ENCODE data around the gene ZBTB40. TPM values are rescaled to one million over a fixed set of nuclear protein-coding genes. Genes with fewer than 3 reads are reported as not detected.

ZBTB40 gene
- total RNA-seq, 1 experiment from 2014 or later = 11.4 TPM

GRCh38 chr1:22556391-22557104, 104.9 kb downstream of the ZBTB40 start:
- DNase-seq (ENCODE audit: low read depth) = no peak

DNA sequence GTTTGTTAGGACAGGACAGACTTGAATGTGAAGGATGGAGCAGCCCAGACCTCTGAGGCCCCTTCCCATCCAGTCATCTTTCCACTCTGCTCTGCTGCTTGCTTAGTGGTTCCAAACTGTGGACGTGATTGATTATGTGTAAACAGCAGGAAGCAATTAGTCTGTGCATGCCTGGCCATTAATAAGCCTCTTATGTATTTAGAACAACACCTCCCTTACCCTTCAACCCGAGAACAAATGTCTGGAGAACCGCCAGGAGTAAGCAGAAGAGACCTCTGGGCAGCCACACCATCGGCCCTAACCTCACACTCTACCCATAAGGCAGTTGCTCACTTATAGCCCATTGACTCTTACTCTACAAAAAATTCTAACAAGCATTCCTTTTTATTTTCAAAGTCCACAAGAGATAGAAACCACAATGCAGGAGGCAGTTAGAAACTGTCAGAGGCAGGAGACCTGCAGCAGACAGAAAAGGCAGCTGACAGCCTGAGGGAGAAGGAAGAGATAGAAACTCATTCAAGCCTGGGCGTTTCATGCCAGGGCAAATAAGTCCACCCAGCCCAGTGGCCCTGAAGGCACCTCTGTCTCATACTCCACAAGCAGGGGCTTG, 105.8 kb downstream of the ZBTB40 start:
- DNase-seq (ENCODE audit: low read depth) = peak; percentile 30

- DNase-seq (ENCODE audit: low read depth) = no peak
Observed at GRCh38 chr1:22562584-22563583, 111.2 kb downstream of the ZBTB40 start, which contains the start of gene EPHA8. TSS of gene EPHA8 (plus strand) at chr1:22563489. CDS start at chr1:22563636, 147 bp downstream.

DNA sequence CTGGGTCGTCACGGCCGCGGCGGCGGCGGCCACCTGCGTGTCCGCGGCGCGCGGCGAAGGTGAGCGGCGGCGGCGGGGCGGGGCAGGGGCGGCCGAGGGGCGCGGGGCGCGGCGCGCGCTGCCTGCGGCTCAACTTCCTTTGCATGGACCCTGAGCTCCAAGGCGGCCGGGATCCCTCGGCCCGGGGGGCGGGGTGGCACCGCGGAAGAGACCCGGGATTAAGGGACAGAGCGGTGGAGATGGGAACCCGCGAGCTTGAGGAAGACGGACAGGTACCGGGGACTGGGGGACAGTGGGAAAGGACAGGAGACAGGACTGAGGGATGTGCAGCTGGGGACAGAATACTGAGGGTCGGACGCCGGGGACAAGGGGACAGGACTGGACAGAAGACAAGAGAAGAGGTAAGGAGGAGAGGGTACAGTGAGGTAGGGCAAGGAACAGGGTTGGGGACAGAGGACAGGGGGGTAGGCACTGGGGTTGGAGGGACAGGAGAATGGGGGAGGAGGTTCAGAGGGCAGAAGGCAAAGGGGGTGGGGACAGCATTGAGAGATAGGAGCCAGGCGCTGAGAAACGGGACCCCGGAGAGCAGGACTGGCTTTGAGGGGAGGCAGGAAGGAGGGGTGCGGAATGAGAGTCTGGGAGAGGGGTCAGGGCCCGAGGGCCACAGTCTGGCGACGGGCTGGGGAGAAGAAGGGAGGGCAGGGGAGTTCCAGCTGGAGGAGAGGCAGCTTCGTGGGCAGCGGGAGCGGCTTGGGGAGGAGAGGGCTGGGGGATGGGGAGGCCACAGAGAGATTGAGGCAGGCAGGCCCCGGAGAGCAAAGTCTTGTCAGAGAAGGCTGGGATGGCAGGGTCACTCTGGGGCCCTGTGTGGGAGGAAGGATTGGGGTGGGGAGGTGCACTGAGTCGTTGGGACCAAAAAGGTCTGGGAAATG, 112.3 kb downstream of the ZBTB40 start:
- no peak for DNase-seq (ENCODE audit: low read depth)

DNA sequence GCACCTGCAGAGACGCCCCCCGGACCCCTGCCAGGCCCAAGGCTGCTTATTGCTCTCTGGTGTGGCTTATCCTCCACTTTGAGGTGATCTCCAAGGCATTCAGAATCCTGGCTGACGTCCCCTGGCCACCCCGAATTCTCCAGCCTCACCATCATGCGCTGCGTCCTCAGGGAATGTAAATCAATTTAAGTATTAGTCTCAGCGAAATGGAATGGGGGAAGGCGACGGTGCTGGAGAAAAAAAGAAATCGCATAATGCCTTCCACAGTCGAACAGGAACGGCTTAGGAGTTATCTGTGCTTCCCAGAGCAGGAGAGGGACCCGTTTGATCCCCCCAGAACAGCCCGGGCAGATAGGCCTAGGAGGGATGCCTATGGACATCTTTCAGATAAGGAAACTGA, 114.5 kb downstream of the ZBTB40 start:
- DNase-seq (ENCODE audit: low read depth) = no peak

DNA sequence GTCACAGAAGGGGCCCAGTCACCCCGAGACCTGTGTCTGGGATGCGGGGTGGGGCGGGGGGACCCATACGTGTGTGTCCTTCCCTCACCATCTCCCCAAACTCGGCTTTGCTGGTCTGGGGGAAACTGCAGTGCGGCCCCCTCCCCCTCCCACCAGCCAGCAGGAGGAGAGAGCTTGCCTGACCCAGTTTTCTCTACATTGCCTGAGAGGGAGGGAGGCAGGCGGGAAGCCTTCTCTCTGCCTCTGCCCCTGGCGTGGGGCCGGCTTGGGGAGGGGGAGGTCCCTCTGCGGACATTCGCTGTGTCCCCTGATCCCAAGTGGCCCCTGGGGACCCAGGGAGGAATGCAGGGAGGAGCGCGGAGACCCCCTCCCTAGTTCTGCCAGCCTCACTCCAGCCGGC, 115.5 kb downstream of the ZBTB40 start:
- DNase-seq (ENCODE audit: low read depth) = no peak

DNA sequence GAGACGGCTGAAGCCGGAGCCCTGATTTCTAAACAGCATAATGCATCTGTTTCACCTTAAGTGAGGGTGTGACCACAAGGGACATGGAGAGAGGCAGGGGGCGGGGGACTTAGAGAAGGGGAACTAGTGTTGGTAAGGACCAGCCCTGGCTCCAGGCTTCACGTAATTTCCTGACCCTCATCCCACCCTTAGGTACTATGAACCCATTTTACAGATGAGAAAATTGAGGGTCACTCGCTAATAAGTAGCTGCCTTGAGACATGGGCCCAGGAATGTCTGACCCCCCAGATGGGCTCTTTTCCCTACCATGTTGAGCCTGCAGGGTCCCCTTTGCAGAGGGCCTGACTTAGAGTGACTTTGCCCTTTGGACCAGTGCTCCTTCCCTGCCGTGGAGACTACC, 116.3 kb downstream of the ZBTB40 start:
- no peak for DNase-seq (ENCODE audit: low read depth)

- DNase-seq (ENCODE audit: low read depth) = no peak
Observed at GRCh38 chr1:22569269-22569668, 117.6 kb downstream of the ZBTB40 start.

DNA sequence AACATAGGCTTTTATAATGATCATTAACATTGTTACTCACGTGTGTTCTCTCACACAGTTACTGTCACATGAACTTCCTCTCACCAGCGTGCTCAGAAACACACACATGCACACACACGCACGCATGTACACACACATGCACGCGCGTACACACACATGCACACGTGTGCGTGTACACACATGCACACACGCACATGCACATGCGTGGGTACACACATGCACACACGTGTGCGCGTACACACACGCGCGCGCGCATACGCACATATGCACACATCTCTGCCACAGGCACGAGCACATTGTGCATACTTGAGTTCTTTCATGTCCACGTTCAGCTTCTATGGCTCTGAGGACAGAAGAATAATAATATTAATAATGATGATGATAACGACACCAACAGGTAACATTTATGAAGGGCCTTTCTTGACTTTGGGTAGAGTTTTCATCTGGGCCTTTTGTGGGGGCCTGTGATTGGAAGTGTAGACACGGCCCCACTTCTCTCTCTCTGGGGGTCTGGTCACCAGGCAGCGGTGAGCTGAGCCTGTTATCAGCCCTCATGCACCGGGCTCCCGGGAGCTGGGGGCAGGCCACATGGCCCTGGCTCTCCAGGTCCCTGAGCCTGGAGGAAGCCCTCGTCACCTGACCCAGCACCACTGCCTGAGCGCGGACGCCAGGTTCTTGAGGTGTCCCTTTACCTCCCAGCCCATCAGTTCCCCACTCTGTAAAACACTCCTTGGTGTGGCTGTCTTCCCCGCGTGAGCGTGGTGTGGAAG, 118.7 kb downstream of the ZBTB40 start:
- DNase-seq (ENCODE audit: low read depth) = no peak

- DNase-seq (ENCODE audit: low read depth) = no peak
Observed at GRCh38 chr1:22572818-22573217, 121.2 kb downstream of the ZBTB40 start.

DNA sequence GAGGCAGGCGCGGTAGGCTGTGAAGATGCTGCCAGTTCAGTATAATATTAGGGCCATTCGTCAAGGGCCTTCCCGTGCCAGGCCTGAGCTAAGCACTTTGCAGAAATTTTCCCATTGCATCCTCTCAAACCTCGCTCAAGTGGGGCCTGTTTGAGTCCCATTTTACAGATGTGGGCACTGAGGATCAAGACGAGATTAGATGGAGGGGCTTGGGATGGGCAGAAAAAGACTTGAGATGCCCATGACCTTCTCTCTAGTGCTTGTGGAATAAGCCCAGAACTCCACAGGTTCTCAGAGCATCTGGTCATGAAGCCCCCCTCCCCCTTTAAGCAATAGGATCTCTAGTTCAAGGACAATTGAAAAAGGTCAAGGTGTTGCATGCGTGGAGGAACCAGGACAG, 121.6 kb downstream of the ZBTB40 start:
- no peak for DNase-seq (ENCODE audit: low read depth)

- DNase-seq (ENCODE audit: low read depth) = no peak
Observed at GRCh38 chr1:22575532-22576149, 124.0 kb downstream of the ZBTB40 start.

- DNase-seq (ENCODE audit: low read depth) = no peak
Observed at GRCh38 chr1:22576150-22576544, 124.5 kb downstream of the ZBTB40 start.

DNA sequence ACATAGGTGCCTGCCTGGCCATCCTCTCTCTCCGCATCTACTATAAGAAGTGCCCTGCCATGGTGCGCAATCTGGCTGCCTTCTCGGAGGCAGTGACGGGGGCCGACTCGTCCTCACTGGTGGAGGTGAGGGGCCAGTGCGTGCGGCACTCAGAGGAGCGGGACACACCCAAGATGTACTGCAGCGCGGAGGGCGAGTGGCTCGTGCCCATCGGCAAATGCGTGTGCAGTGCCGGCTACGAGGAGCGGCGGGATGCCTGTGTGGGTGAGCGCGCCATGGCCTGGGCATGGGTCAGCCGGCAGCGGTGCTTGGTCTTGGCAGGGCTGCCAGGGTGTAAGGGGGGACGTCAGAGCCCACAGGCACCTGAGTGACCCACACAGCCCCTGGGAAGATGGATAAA, 125.0 kb downstream of the ZBTB40 start:
- no peak for DNase-seq (ENCODE audit: low read depth)

DNA sequence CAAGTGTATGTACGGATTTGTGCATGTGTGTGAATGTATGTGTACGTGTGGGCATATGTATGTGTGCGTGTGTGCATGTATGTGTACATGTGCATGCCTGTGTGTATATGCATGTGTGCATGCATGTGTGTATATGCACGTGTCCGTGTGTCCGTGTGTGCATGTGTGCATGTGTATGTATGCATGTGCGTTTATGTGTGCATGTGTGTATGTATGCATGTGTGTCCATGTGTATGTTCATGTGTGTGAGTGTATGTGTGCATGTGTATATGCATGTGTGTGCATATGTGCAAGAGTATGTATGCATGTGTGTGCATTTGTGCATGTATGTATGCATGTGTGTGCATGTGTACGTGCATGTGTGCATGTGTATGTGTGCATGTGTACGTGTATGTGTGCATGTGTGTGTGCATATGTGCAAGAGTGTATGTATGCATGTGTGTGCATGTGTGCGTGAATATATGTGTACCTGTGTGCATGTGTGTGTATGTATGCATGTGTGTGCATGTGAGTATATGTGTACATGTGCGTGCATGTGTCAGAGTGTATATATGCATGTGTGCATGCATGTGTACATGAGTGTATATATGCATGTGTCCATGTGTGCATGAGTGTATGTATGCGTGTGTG, 127.2 kb downstream of the ZBTB40 start:
- DNase-seq (ENCODE audit: low read depth) = no peak

DNA sequence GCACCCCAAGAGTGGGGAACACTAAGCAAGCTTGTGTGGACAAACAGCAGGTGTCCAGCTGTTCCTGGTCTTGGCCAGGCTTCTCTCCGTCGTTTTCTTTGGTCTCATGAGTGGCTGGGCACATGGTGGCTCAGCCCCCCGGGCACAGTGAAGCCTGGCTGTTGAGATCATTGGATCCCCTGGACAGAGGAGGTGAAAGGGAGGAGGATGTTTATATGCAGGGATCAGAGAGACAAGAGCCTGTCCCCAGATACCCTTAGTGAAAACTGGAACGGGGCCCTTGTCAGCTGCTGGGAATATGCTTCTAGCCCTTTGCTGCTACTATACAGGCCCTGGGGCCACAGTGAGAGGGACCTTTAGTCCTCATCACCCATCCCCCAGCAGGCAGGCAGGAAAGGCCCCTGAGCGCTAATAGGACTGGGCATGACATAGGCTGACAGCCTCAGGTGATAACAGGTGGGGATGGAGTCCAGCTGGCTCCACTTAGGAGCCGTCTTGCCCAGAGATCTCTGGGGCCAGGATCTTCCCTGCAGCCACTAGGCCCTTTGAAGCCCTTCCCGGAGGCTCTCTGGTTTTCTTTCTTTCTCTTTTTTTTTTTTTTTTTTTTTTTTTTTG, 128.0 kb downstream of the ZBTB40 start:
- DNase-seq (ENCODE audit: low read depth) = no peak
